ENCODE results near the gene SORD. TPM values are rescaled to one million over a fixed set of nuclear protein-coding genes. Genes with fewer than 3 reads are reported as not detected.

The SORD gene
- total and polyA plus RNA-seq, 9 of the 15 experiments (the other 6 are each of a cell fraction or from before 2014, with no cell fraction given): 5.9 to 79.2 (median 29.6) TPM

- peak in 1 of 2 experiments; percentile 89; a peak in 2 of 4 replicates for TF ChIP-seq RCOR1 (IDR thresholded peaks at IDR 0.05; ENCODE audit: borderline replicate concordance in 1 of 2, low read depth in 2 of 2, low read length in 2 of 2)
- no peak; the same call in 1 of the 2 replicates for TF ChIP-seq ZNF24 (IDR thresholded peaks at IDR 0.05)
- TF ChIP-seq THAP7 (CRISPR knock-in tag; IDR thresholded peaks at IDR 0.05): no peak
- TF ChIP-seq E2F3 (CRISPR knock-in tag; IDR thresholded peaks at IDR 0.05): no peak
- no peak for TF ChIP-seq NR2C1 (IDR thresholded peaks at IDR 0.05)
- no peak for TF ChIP-seq NR2C1 (tag; IDR thresholded peaks at IDR 0.05)
- TF ChIP-seq TAF1 (IDR thresholded peaks at IDR 0.05; ENCODE audit: control insufficient read depth, extremely low read depth, insufficient read depth, low read length, severe bottlenecking): no peak
- no peak for TF ChIP-seq ZBTB2 (IDR thresholded peaks at IDR 0.05)
- no peak for TF ChIP-seq SRSF7 (optimal IDR thresholded peaks at IDR 0.05; ENCODE audit: low read depth, low read length)
- TF ChIP-seq THRB (CRISPR knock-in tag; conservative IDR thresholded peaks at IDR 0.05): no peak
- TF ChIP-seq TAF7 (tag; IDR thresholded peaks at IDR 0.05): no peak
- TF ChIP-seq ATF1 (CRISPR knock-in tag; IDR thresholded peaks at IDR 0.05): no peak
- TF ChIP-seq ATF1 (tag; IDR thresholded peaks at IDR 0.05): peak; percentile 55
- no peak for TF ChIP-seq BRD4 (IDR thresholded peaks at IDR 0.05)
- no peak for TF ChIP-seq HMBOX1 (IDR thresholded peaks at IDR 0.05)
- TF ChIP-seq ZNF639 (CRISPR knock-in tag; conservative IDR thresholded peaks at IDR 0.05 in 1 of 2, IDR thresholded peaks at IDR 0.05 in 1 of 2): no peak
- TF ChIP-seq SMARCB1 (IDR thresholded peaks at IDR 0.05; ENCODE audit: insufficient read length, low read depth): no peak
- TF ChIP-seq ZFP36 (IDR thresholded peaks at IDR 0.05; ENCODE audit: low read depth, low read length, partially characterized antibody): peak; percentile 8
- no peak for TF ChIP-seq TARDBP (IDR thresholded peaks at IDR 0.05)
- peak; percentile 84 for TF ChIP-seq PKNOX1 (IDR thresholded peaks at IDR 0.05)
- no peak for TF ChIP-seq BRCA1 (IDR thresholded peaks at IDR 0.05)
- TF ChIP-seq BRCA1 (CRISPR knock-in tag; IDR thresholded peaks at IDR 0.05): no peak
- no peak for TF ChIP-seq ELK3 (CRISPR knock-in tag; IDR thresholded peaks at IDR 0.05)
These were observed 95.2 kb downstream of the SORD start (continued) for GRCh38 chr15:45118131-45118588.

Measured in K562 (cell line).